Dedifferentiated amniotic fluid mesenchymal stem cell (primary cell): ENCODE measurements around the gene UPF3A.
"Not testable (repeated sequence)": the region's sequence is repeated elsewhere in the genome, so short reads cannot be mapped to it uniquely, and the experiment has no call there.

ENCODE experiments used
- DNase-seq: peaks from one replicate; pipeline ENCODE4 v3.0.0-alpha.2; 2016; ENCODE audit errors: extremely low spot score

Gene UPF3A, protein sequence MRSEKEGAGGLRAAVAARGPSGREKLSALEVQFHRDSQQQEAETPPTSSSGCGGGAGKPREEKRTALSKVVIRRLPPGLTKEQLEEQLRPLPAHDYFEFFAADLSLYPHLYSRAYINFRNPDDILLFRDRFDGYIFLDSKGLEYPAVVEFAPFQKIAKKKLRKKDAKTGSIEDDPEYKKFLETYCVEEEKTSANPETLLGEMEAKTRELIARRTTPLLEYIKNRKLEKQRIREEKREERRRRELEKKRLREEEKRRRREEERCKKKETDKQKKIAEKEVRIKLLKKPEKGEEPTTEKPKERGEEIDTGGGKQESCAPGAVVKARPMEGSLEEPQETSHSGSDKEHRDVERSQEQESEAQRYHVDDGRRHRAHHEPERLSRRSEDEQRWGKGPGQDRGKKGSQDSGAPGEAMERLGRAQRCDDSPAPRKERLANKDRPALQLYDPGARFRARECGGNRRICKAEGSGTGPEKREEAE

DNA sequence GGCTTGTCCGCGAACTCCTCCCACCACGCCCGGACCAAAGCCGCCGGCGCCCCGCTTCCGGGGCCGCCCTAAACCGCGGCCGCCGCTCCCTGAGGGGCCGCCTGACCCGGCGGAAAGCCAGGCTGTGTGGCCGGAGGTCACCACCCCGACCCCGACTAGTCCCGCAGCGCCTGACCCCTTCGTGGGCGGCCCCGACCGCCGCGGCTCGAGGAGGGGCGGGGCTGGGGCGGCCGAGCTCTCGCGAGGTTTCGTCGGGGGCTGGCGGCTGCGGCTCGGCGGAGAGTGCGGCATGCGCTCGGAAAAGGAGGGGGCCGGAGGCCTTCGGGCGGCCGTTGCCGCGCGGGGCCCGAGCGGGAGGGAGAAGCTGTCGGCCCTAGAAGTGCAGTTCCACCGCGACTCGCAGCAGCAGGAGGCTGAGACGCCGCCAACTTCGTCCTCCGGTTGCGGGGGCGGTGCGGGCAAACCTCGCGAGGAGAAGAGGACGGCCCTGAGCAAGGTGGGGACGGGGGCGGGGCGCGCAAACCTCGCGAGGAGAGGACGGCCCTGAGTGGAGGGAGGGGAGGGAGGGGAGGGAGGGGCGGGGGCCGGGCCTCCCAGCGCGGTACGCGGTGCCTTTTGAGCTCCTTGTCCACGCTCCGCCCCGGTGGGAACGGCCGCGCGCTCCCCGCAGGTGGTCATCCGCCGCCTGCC is at the start of gene UPF3A:
UPF3A (plus strand) TSS at position 251 of the 690 bp plus-strand sequence; CDS start at position 290, 39 bp downstream.
- peak; percentile 82 for DNase-seq

DNA sequence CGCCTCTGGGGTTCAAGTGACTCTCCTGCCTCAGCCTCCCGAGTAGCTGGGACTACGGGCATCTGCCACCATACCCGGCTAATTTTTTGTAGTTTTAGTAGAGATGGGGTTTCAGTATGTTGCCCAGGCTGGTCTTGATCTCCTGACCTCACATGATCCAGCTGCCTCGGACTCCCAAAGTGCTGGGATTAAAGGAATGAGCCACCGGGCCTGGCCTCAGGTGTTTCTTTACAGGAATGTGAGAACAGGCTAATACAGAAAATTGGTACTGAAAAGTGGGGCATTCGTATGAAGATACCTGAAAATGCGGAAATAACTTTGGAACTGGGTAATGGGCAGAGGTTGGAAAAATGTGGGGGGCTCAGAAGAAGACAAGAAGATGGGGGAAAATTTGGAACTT is 49.5 kb upstream of the UPF3A start:
- no peak for DNase-seq

DNA sequence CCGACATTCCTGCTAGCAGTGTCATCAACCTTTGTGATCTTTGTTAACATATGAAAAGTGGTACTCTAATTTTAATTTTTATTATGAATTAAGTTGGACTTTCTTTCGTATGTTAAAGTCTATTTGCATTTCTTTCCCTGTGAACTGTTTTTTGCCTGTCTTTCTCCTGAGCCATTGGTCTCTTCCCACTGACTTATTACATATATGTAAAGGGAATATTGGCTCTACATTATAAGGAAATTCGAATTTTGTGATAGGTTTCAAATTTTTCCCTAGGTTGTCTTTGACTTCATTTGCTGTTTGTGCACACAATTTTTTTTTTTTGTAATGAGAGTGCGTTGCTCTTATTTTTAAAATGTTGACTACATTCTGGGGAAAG is 47.1 kb upstream of the UPF3A start:
- DNase-seq = no peak

DNA sequence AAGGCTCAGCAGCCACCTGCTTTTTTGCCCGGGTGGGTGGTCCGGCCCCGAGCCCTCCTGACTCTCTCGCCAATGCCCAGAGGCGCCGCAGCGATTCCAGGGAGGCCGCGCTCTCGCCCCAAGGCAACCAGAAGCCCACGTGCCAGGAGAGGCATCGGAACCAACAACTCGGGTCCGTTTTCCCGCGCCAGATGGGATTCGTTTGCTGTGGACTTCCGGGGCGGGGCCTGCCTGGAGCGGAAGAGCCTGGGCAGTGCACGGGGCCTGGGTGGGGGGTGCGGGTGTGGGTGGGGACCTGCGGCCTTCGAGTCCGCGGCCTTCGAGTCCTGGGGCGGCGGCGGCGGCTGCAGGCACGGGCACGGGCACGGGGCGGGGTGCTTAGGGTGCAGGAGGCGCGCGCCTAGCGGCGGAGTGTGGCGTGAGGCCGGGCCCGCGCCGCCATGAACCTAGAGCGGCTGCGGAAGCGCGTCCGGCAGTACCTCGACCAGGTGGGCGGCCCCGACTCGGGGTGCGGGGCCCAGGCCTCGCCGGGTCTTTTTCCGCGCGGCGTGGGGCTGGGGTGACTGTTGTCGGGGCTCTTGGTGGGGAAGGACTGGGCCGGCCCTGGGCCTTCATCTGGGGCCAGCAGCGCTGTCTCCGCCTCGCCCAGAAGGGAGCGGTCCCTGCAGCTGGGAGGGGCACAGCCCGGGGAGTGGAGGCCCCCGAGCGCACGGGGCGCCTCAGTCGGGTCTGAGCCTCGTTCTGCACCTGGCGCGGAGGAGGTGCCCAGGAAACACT is 46.6 kb upstream of the UPF3A start, which contains the start of gene CDC16:
CDC16 (plus strand) TSS at position 253 of the 777 bp plus-strand sequence; CDS start at position 441, 188 bp downstream.
- peak; percentile 94 for DNase-seq

DNA sequence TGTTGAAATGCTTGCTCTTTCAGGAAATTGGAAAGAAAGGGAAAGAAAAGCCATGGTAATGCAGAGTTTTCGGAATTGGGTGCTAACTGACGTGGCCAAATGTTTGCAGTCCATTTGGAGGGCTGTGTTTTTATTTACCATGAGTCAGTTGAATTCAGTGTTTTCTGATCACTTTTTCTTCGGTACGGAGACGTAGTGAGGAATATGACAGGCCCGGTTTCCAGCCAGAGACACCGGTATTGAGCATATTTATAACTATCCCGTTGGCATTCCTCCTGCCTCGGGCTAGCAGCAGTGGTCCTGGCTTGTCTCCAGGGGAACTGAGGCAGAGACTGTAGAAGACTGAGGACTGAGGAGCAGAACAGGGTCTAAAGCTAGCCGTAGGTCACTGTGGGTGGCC is 45.7 kb upstream of the UPF3A start:
- DNase-seq = no peak

DNA sequence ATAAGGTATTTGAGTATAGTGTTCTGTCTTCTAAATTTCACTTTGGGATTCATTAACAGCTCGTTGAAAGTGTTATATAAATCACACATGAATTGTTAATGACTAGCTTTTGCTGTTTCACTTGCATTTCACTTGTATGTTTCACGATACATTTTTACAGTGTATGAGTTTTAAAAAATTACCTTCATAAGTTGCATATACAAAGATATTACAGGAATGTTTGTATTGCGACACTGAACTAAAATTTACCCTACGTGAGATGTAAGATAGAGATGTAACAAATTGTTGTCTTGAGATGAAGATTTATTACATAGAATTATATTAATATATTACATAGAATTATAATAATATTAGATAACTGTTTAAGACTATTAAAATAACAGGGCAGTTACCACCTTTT is 45.2 kb upstream of the UPF3A start:
- DNase-seq = no peak

DNA sequence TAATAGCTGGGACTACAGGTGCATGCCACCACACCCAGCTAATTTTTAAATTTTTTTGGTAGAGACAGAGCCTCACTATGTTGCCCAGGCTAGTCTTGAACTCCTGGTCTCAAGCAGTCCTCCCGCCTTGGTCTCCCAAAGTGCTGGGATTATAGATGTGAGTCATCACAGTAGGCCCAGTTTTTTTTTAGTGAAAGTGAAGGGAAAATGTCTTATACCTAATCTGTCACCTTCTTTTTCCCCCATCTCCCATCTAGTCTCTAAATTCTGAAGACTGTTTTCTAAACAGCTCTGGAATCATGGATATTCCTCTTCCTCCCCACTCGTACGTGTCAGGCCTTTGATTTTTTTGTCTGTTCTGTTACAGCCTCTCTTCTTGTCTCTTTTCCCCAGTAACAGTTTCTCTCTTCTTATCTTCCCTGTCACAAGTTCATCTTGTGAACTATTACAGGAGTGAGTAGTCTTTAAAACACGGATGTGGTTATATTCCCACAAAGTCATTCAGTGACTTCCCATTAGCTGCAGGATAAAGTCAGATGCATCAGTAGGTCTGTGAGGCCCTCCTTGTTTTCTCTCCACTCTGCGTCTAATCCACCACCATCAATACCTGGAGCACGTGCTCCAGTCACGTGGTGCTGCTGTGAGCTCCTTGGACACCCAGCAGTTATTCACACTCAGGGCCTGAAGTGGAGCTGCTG is 43.8 kb upstream of the UPF3A start:
- no peak for DNase-seq

DNA sequence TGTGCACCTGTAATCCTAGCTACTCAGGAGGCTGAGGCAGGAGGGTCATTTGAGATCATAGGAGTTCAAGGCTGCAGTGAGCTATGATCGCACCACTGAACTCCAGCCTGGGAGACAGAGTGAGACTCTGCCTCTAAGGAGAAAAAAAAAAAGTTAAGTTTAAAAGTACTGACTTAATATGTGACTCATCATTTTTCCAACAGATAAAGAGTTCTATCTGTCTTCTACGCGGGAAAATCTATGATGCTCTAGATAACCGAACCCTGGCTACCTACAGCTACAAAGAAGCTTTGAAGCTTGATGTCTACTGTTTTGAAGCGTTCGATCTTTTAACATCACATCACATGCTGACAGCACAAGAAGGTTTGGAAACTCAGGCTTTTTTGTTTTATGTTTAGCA is 39.5 kb upstream of the UPF3A start:
- no peak for DNase-seq

DNA sequence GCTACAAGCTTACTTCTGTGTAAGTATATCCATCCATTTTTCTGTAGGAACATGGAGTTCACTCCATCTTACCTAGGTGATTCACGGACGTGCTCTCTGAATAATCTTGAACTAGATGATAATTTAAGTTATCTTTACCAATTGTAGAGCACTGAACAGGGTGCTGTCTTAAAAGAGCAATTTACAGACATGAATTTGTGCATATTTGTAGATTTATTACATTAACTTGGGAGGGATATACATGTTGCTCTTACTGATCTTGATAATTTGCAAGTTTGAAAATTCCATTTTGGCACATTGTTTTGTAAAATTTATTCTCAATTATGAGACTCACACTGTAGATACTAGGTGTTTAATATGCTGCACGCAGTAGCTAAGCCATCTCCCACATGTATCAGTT is 37.4 kb upstream of the UPF3A start:
- no peak for DNase-seq

DNA sequence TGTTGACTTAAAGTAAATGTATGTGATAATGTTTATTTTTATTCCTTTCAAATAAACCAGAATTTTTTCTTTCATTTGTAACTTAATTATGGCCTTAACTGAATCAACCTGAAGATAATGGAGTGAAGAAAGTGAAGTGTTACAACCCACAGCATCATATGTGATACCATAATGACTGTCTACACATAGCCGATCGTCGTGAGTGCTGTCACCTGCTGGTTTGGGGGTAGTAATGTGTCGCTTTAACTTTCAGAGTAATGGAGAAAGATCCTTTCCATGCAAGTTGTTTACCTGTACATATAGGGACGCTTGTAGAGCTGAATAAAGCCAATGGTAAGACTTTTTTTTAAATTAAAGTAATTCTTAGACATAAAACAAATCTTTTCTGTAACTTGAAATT is 36.8 kb upstream of the UPF3A start:
- no peak for DNase-seq

DNA sequence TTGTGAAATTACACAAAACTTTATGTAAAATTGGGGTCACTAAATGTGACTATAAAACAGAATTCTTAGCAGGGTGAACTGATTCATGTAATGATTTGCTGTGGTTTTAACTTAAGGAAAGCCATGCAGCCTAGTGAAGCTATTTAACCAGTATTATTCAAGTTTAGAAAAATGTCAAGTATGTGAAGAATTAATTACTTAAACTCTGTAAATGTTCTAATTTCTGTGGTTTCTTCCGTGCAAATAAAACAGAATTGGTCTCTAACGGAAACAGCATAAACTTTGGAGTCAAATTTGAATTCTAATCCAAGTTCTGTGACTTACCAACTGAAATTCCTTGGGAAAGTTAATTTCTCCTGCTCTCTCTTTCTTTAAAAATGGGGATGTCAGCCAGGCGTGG is 33.4 kb upstream of the UPF3A start:
- peak; percentile 49 for DNase-seq

DNA sequence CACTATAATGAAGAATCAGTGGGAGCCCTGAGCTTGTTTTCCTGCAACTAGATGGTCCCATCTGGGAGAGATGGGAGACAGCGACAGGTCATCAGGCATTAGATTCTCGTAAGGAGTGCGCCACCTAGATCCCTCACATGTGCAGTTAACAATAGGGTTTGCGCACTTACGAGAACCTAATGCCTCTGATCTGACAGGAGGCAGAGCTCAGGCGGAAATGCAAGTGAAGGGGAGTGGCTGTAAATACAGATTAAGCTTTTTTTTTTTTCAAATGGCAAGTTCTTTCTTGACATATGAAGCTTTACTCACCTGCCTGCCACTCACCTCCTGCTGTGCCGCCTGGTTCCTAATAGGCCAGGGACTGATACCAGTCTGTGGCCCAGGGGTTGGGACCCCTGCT is 32.3 kb upstream of the UPF3A start:
- DNase-seq = no peak

DNA sequence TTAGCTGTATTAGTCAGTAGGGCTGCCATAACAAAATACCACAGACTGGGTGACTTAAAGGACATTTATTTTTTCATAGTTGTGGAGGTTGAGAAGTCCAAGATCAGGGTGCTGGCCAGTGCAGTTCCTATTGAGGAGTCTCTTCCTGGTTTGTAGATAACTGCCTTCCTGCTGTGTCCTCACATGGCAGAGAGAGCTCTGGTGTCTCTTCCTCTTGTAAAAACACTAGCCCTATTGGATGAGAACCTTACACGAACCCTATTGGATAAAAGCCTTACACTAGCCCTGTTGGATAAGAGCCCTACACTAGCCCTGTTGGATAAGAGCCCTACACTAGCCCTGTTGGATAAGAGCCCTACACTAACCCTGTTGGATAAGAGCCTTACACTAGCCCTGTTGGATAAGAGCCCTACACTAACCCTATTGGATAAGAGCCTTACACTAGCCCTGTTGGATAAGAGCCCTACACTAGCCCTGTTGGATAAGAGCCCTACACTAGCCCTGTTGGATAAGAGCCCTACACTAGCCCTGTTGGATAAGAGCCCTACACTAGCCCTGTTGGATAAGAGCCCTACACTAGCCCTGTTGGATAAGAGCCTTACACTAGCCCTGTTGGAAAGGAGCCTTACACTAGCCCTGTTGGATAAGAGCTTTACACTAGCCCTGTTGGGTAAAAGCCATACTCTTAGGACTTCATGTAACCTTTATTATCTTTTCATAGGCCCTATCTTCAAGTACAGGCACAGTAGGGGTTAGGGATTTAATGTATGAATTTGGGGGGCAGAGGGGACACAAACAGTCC is 29.6 kb upstream of the UPF3A start:
- not testable (repeated sequence) for DNase-seq

DNA sequence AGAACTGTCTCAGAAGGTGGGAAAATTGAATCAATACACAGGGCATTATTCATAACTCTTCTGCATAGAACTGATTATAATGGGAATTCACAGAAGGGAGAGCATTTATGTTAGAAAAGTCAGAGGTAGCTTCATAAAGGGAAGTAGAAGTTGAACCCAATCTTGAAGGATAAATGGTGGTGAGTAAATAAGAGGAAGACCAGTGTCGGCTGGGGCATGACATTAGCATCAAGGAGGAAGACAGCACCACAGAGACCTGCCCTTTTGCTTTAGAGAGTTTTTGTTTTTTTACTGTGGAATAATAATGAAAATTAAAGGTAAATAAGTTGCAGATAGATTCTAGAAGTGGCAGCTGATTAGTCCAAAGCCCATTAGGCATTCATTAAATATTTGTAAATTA is 24.9 kb upstream of the UPF3A start:
- no peak for DNase-seq

DNA sequence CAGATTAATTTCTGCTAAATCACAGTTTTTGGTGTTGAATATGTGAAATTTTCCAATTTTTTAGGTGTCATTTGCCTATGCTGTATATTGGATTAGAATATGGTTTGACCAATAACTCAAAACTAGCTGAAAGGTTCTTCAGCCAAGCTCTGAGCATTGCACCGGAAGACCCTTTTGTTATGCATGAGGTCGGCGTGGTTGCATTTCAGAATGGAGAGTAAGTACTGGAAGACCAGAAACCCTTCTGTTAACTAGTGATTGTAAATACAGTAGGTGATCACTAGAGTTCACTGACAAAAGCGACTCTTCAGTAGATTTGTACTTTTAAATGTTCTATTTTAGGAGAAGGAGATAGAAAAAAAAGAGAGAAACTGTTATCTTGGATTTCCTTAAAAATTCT is 24.4 kb upstream of the UPF3A start:
- DNase-seq = no peak

DNA sequence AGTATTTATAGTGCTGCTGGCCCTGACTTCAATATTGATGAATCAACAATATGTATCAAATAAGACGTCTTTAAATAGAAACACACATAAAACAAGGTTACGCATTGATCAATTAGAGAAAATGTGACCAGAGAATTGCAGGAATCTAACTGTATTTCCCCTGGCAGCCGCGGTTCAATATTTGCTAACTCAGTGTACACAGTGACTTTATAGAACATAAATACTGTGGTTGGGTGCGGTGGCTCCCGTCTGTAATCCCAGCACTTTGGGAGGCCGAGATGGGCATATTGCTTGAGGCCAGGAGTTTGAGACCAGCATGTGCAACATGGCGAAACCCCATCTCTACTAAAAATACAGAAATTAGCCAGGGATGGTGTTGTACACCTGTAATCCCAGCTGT is 22.8 kb upstream of the UPF3A start:
- no peak for DNase-seq

DNA sequence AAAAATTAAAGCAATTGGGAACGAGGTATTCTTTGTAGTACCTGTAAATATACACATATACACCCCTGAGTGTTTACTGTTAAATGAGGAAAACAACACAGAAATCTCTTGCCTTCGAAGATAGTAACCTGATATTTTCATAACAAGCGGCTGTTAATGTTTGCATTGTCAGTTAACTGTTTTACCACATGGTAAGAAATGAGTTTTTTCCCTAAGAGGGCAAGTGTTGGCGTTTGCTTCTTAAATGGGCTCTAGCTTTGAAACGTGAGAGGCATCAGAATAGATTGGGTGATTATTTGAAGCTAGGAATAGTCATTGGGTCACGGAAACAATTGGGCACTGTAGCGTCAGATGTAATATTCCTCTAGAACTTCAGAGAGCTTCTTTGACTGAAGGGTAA is 22.0 kb upstream of the UPF3A start:
- no peak for DNase-seq

DNA sequence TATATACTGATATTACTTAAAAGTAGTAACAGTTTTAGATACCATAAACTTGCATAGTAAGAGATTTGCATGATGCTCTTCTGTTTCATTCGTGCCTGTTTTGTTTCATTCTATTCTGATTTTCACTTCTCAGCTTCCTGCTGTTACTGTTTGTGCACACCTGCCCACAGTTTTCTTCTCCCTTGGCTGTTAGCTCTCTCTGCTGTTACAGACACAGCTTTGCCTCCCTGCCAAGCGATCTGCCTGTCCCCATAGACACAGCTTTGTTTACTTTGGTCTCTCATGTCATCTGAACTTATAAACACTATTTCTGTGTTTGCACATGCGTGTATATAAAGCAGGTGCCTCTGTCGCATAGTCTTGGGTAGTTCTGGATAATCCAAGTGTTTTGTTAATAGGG is 21.4 kb upstream of the UPF3A start:
- no peak for DNase-seq

DNA sequence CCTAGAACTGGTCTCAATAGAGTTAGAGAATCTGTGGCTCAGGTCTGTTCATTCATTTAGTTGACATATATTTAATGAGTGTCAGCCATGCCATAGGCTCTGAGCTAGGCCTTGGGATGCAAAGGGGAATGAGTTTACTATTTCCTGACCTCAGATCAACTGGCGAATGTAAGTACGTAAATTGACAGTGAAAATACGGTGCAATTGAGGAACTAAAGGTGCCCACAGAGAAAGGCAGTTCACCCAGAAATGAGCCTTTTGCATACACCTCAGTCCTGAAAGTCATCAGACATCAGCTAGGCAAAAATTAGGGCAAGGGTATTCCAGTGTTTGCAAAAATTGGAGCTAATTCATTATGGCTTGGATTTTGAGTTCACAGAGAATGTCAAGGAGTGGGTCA is 20.6 kb upstream of the UPF3A start:
- DNase-seq = no peak

DNA sequence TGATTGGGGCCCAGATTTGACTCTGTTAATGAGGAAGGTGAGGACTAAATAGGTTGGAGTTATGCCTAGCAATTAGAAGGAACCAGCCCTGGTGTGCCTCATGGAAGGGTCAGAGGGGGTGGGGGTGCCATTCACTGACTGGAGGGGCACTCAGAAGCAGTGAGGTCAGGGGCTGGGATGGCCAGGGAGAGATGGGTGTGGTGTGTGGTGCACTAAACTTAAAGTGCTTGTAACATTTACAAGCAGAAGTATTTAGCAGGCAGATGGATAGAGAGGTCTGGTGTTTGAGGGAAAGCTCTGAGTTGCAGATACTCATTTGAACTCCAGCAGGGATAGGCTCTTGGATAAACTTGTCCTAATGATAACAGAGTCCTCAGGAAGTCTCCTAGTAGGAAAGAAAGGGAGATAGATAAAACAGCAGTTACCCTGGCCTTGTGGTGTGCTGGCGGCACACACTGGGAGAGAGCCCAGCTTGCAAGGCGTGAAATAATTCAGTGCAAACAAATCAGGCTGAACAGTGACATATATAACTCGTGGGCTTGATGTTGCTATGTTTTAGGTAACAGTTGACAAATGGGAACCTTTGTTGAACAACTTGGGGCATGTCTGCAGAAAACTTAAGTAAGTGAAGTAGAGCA is 20.0 kb upstream of the UPF3A start:
- no peak for DNase-seq
